HEK293T (cell line): ENCODE measurements around the gene GRAMD4.

Experiments
- ARNT ChIP-seq: fragments of 450-650 bp; IDR thresholded peaks from 2 replicates; pipeline ENCODE4 v1.6.1; 2017; ENCODE audit warnings: mild to moderate bottlenecking
- BHLHE40 ChIP-seq: fragments of 450-650 bp; IDR thresholded peaks from 2 replicates; pipeline ENCODE4 v1.6.1; 2016; ENCODE audit warnings: mild to moderate bottlenecking, moderate library complexity, borderline replicate concordance
- CTBP1 ChIP-seq: fragments of 450-650 bp; IDR thresholded peaks from 2 replicates; pipeline ENCODE4 v1.6.1; 2016; ENCODE audit warnings: borderline replicate concordance
- ELF4 ChIP-seq: fragments of 450-650 bp; IDR thresholded peaks from 2 replicates; pipeline ENCODE4 v1.6.1; 2017; ENCODE audit warnings: antibody characterized with exemption
- FOXA1 ChIP-seq: fragments of 450-650 bp; IDR thresholded peaks from 2 replicates; pipeline ENCODE4 v1.6.1; 2016; ENCODE audit warnings: mild to moderate bottlenecking
- FOXK2 ChIP-seq: fragments of 450-650 bp; IDR thresholded peaks from 2 replicates; pipeline ENCODE4 v1.6.1; 2016; ENCODE audit warnings: mild to moderate bottlenecking
- FOXM1 ChIP-seq: fragments of 450-650 bp; IDR thresholded peaks from 2 replicates; pipeline ENCODE4 v1.6.1; 2017; ENCODE audit warnings: mild to moderate bottlenecking, borderline replicate concordance
- HDGF ChIP-seq: fragments of 450-650 bp; IDR thresholded peaks from 2 replicates; pipeline ENCODE4 v1.6.1; 2017; ENCODE audit warnings: antibody characterized with exemption, borderline replicate concordance
- L3MBTL2 ChIP-seq: fragments of 450-650 bp; conservative IDR thresholded peaks from 2 replicates; pipeline ENCODE4 v1.6.1; 2016; ENCODE audit warnings: mild to moderate bottlenecking
- LEF1 ChIP-seq: fragments of 450-650 bp; IDR thresholded peaks from 2 replicates; pipeline ENCODE4 v1.6.1; 2017; ENCODE audit warnings: mild to moderate bottlenecking, borderline replicate concordance
- NFRKB ChIP-seq: fragments of 450-650 bp; IDR thresholded peaks from 2 replicates; pipeline ENCODE4 v1.6.1; 2016; ENCODE audit warnings: mild to moderate bottlenecking, moderate library complexity
- SP1 ChIP-seq: fragments of 450-650 bp; IDR thresholded peaks from 2 replicates; pipeline ENCODE4 v1.6.1; 2017
- TARDBP ChIP-seq: fragments of 450-650 bp; IDR thresholded peaks from 2 replicates; pipeline ENCODE4 v1.6.1; 2016
- TF ChIP-seq, protein P1 (sequence below): fragments of 450-650 bp; IDR thresholded peaks from 2 replicates; pipeline ENCODE4 v1.6.1; 2016

DNA sequence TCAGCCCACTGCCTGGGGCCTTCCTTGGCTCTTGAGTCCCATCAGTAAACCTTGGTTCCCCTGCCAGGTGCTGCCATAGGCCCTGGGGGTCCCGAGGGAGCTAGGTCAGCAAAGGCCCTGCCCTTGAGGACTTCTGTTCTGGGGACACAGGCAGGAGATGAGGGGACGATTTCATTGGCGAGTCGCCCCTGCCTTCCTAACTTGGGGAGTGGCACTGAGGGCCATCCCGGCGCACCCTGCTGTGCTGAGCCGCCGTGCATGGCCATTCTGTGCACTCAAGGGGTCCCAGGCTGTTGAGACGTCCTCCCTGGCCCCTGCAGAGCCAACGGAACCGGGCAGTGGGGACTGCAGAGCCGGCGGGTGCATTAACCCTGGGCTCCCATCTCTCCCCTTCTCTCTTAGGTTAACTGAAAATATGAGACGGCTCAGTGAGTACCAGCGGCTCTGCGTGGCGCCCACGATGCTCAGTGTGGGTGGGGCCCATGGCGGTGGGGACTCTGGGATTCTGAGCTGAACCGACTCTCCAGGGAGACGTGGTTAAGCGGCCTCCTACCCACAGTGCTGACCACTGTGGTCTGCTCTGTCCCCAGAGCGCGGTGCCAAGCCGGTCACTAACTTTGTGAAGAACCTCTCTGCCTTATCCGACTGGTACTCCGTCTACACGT is 43.4 kb downstream of the GRAMD4 start:
- no peak for TF ChIP-seq ARNT
- no peak for TF ChIP-seq HDGF
- TF ChIP-seq TARDBP, result no peak
- TF ChIP-seq ELF4, result no peak
- TF ChIP-seq L3MBTL2, result no peak
- TF ChIP-seq FOXK2, result no peak
- TF ChIP-seq SP1, result no peak
- no peak for TF ChIP-seq FOXA1
- TF ChIP-seq FOXM1, result no peak
- TF ChIP-seq BHLHE40, result no peak
- no peak for TF ChIP-seq CTBP1
- TF ChIP-seq, protein P1, sequence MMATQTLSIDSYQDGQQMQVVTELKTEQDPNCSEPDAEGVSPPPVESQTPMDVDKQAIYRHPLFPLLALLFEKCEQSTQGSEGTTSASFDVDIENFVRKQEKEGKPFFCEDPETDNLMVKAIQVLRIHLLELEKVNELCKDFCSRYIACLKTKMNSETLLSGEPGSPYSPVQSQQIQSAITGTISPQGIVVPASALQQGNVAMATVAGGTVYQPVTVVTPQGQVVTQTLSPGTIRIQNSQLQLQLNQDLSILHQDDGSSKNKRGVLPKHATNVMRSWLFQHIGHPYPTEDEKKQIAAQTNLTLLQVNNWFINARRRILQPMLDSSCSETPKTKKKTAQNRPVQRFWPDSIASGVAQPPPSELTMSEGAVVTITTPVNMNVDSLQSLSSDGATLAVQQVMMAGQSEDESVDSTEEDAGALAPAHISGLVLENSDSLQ, result no peak
- no peak for TF ChIP-seq NFRKB
- no peak for TF ChIP-seq LEF1
